Activated CD4-positive, alpha-beta T cell treated with anti-CD3 and anti-CD28 coated beads, Interleukin-2, Interleukin-4, amounts not matched to agents 100 ng/mL and 50 ng/mL, durations not matched to agents 16 hours and 8 hours (primary cell): ENCODE results near the gene ZNF491.
"Not testable (repeated sequence)": the region's sequence is repeated elsewhere in the genome, so short reads cannot be mapped to it uniquely, and the experiment has no call there.

Experiments
- DNase-seq: peaks from one replicate; pipeline ENCODE4 v3.0.0-alpha.2; 2020; ENCODE audit warnings: low spot score

The ZNF491 gene

GRCh38 chr19:11798391-11799330, at the start of gene ZNF491:
TSS of gene ZNF491 (plus strand) at chr19:11798523. CDS start at chr19:11805954, 7,431 bp downstream.
- DNase-seq, result peak; percentile 61

- no peak for DNase-seq
Measured at GRCh38 chr19:11749751-11750150, 48.6 kb upstream of the ZNF491 start.

- DNase-seq, result no peak
Measured at GRCh38 chr19:11752244-11752736, 46.0 kb upstream of the ZNF491 start.

GRCh38 chr19:11754663-11755062, 43.7 kb upstream of the ZNF491 start:
- DNase-seq, result no peak

GRCh38 chr19:11756965-11757364, 41.4 kb upstream of the ZNF491 start:
- DNase-seq, result no peak

- DNase-seq, result no peak
Measured at GRCh38 chr19:11759805-11760204, 38.5 kb upstream of the ZNF491 start.

- DNase-seq, result no peak
Measured at GRCh38 chr19:11763117-11763516, 35.2 kb upstream of the ZNF491 start.

- no peak for DNase-seq
Measured at GRCh38 chr19:11763611-11764010, 34.7 kb upstream of the ZNF491 start.

- peak; percentile 88 for DNase-seq
Measured at GRCh38 chr19:11766597-11767591, 31.4 kb upstream of the ZNF491 start, which contains the start of gene ZNF441. TSS of gene ZNF441 (plus strand) at chr19:11767000. CDS start at chr19:11767194, 194 bp downstream.

- DNase-seq, result peak; percentile 1
Measured at GRCh38 chr19:11767633-11768133, 30.6 kb upstream of the ZNF491 start.

- no peak for DNase-seq
Measured at GRCh38 chr19:11769995-11770394, 28.3 kb upstream of the ZNF491 start.

GRCh38 chr19:11771520-11771919, 26.8 kb upstream of the ZNF491 start:
- DNase-seq, result not testable (repeated sequence)

- DNase-seq, result not testable (repeated sequence)
Measured at GRCh38 chr19:11776669-11777068, 21.7 kb upstream of the ZNF491 start.

- no peak for DNase-seq
Measured at GRCh38 chr19:11780431-11781020, 17.8 kb upstream of the ZNF491 start.

- no peak for DNase-seq
Measured at GRCh38 chr19:11781295-11782057, 16.8 kb upstream of the ZNF491 start.

- DNase-seq, result no peak
Measured at GRCh38 chr19:11783767-11784166, 14.6 kb upstream of the ZNF491 start.

GRCh38 chr19:11784356-11784755, 14.0 kb upstream of the ZNF491 start:
- no peak for DNase-seq

- DNase-seq, result no peak
Measured at GRCh38 chr19:11787536-11787935, 10.8 kb upstream of the ZNF491 start.

- no peak for DNase-seq
Measured at GRCh38 chr19:11792942-11793341, 5.4 kb upstream of the ZNF491 start.

GRCh38 chr19:11797491-11797890, 832 bp upstream of the ZNF491 start:
- DNase-seq, result peak; percentile 81
